Body of pancreas (tissue), 4 donors: Measurements from ENCODE around the gene TGIF2.

Experiments used
- CTCF ChIP-seq, 7 experiments: fragments of 450-650 bp in 4 of 7; fragments of 200-600 bp in 3 of 7; sonication (generic) in 3 of 7; IDR thresholded peaks; one replicate each; pipeline ENCODE4 v1.5.1; 2016 to 2019; ENCODE audit warnings: antibody characterized with exemption in 7 of 7
- POLR2A ChIP-seq, 3 donors: fragments of 450-650 bp; IDR thresholded peaks; one replicate each; pipeline ENCODE4 v1.6.1; 2016; ENCODE audit warnings: antibody characterized with exemption in 3 of 3, mild to moderate bottlenecking in 2 of 3

- peak; percentile 83 to 99 (median 99) for TF ChIP-seq CTCF (IDR thresholded peaks at IDR 0.05)
- peak; percentile 80 to 95 (median 90) for TF ChIP-seq POLR2A (IDR thresholded peaks at IDR 0.05)
These were observed 32.2 kb downstream of the TGIF2 start, which contains the start of gene RAB5IF for GRCh38 chr20:36605399-36606157.
